Hematopoietic multipotent progenitor cell treated with erythropoietin and hydrocortisone succinate and interleukin-3 and kit ligand, for 15 days (in vitro differentiated cells): Measurements from ENCODE around the gene ZBTB47.
A peak's percentile ranks its signal among the peaks of the same experiment; 100 is the strongest.

Source experiments
- DNase-seq: peaks from one replicate; pipeline ENCODE4 v3.0.0-alpha.2; 2015; ENCODE audit warnings: low spot score

Gene ZBTB47

GRCh38 chr3:42653560-42654330, at the start of gene ZBTB47:
ZBTB47 (plus strand) TSS chr3:42653697; CDS start chr3:42658356, 4,659 bp downstream.
- DNase-seq, result no peak

GRCh38 chr3:42605546-42606173, 47.8 kb upstream of the ZBTB47 start:
- no peak for DNase-seq

GRCh38 chr3:42608581-42608980, 44.9 kb upstream of the ZBTB47 start:
- DNase-seq, result no peak

DNA sequence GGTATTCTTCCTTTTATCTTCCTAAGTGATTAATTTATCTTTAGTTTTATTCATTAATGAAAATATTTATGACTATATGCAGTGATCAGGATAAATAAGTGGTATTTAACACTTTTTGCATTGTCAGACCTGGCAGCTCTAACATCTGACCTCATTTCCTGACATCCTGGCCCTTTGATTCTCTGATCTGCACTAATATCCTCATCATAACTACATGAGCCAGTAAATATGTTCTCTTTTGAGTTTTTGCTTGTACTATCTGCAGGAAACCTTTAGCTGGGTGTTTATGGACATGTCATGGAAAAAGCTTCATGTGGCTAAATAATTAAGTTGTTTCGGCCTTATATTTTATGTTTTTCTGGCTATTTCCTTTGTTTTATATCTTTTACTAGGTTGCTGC, 42.5 kb upstream of the ZBTB47 start:
- no peak for DNase-seq

DNA sequence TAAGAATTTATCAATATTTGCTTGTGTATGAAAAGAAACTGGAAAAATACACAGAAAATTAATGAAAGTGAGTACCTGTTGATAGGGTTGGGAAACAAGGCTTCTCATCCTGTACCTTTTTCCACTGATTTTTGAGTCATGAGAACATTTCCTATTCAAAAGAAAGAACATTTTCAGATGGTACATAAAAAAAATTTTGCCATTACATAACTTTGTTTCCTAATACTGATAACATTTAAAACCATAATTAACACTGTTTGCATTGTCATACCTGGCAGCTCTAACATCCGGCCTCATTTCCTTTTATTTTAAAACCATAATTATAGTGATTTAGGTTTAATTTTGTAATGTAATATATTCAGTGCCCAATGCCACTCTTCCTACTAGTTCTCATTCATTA, 41.3 kb upstream of the ZBTB47 start:
- DNase-seq, result no peak

- no peak for DNase-seq
Observed at GRCh38 chr3:42612928-42613327, 40.6 kb upstream of the ZBTB47 start.

- DNase-seq, result peak; percentile 51
Observed at GRCh38 chr3:42613462-42613861, 40.0 kb upstream of the ZBTB47 start.

GRCh38 chr3:42631620-42632019, 21.9 kb upstream of the ZBTB47 start:
- no peak for DNase-seq

DNA sequence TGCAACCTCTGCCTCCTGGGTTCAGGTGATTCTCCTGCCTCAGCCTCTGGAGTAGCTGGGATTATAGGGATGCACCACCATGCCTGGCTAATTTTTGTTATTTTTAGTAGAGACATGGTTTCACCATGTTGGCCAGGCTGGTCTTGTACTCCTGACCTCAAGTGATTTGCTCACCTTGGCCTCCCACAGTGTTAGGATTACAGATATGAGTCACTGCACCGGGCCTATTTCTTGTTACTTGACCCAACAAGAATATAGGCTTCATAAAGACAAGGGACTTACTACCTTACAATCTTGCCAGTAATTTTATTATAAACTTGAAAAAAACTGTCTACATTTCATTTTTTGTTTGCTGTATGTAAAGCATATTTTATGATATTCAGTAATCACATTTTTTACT, 21.4 kb upstream of the ZBTB47 start:
- no peak for DNase-seq

GRCh38 chr3:42633544-42633943, 20.0 kb upstream of the ZBTB47 start:
- no peak for DNase-seq

GRCh38 chr3:42635111-42635510, 18.4 kb upstream of the ZBTB47 start:
- DNase-seq, result peak; percentile 23

GRCh38 chr3:42637001-42637400, 16.5 kb upstream of the ZBTB47 start:
- no peak for DNase-seq

GRCh38 chr3:42638339-42638842, 15.1 kb upstream of the ZBTB47 start:
- DNase-seq, result no peak

DNA sequence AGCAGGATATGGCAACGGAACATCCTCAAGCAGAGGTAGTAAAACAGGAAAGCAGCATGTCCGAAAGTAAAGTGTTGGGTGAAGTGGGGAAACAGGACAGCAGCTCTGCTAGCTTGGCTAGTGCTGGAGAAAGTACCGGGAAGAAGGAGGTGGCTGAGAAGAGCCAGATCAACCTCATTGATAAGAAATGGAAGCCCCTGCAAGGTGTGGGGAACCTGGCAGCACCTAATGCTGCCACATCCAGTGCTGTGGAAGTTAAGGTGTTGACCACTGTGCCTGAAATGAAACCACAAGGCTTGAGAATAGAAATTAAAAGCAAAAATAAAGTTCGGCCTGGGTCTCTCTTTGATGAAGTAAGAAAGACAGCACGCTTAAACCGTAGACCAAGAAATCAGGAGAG, 14.3 kb upstream of the ZBTB47 start:
- no peak for DNase-seq

DNA sequence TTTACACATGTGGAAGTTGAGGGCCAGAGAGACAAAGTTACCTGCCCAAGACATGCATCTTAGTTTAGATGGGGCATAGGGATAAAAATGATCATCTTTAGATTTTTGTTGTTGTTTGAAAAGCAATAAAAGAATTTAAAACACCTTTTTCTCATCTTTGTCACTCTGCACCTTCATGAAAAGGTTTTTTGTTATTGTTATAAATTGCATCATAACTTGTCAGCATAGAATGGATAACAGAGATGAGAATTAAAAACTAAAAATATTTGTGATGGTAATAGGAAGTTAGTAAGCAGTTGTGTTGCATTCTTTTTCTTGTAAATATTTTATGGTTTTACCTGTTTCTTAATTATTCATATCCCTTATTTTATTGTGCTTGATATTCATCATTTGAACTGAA, 13.4 kb upstream of the ZBTB47 start:
- no peak for DNase-seq

- no peak for DNase-seq
Observed at GRCh38 chr3:42640771-42641370, 12.6 kb upstream of the ZBTB47 start.

- no peak for DNase-seq
Observed at GRCh38 chr3:42647821-42648459, 5.6 kb upstream of the ZBTB47 start.

- no peak for DNase-seq
Observed at GRCh38 chr3:42649006-42649405, 4.5 kb upstream of the ZBTB47 start.

GRCh38 chr3:42649783-42650182, 3.7 kb upstream of the ZBTB47 start:
- DNase-seq, result no peak

DNA sequence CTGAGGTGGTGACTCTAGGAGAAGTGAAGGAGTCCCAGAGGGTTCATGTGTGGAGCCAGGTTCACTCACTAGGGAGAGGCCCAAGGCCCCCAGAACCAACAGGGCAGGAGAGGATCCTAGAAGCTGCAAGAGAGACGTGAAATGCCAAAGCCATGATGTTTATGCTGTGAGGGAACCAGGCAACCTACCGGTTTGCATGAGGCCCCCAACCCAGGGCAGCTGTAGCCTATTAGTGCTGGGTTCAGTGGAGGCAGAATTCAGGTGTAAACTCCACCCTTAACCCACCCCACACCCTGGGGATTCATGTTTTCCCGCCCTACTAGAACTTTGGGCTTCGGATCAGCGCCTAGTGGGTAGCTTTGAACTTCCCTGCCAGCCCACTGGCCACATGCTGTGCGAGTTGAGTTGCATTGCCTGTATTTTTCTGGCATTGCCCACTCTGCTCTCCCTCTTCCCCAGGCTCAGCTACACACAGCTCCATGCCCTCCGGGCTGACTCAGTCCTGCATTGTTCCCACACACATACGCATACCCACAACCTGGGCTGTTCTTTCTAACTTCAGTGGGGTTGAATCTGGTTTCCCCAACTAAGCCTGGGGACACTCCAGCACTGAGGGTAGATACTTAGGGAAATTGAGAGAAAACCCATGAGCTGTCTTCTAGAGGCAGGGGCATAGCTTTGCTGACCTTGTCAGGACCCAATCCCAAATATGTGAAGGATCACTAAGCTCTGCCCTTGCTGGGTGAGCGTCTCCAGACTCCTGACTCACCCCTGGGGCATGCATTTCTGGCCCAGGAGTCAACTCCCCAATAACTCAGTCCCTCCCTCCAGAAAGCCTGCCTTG, 2.0 kb upstream of the ZBTB47 start:
- no peak for DNase-seq

- DNase-seq, result no peak
Observed at GRCh38 chr3:42652251-42652610, 1.3 kb upstream of the ZBTB47 start.
